C4-2B (cell line): Measurements from ENCODE around the gene ANTXRL.
"Not testable (repeated sequence)": the region's sequence is repeated elsewhere in the genome, so short reads cannot be mapped to it uniquely, and the experiment has no call there.

ENCODE experiments used
- CTCF ChIP-seq: fragments of 450-650 bp; conservative IDR thresholded peaks from 2 replicates; pipeline ENCODE4 v1.5.1; 2017; ENCODE audit warnings: mild to moderate bottlenecking
- ZFX ChIP-seq: fragments of 450-650 bp; IDR thresholded peaks from 2 replicates; pipeline ENCODE4 v1.6.1; 2017

GRCh38 chr10:46282421-46282831 lies 4.4 kb upstream of the ANTXRL start:
- not testable (repeated sequence) for TF ChIP-seq CTCF, ZFX
